B cell (primary cell): ENCODE data around the gene ITGB4. TPM values are rescaled to one million over a fixed set of nuclear protein-coding genes. Genes with fewer than 3 reads are reported as not detected.
"Not testable (repeated sequence)": the region's sequence is repeated elsewhere in the genome, so short reads cannot be mapped to it uniquely, and the experiment has no call there.

Experiments used
- ATAC-seq: fragments of 200-7000 bp; cut with Tn5 transposase; one replicate; pipeline ENCODE4 v1.10.0; 2021; ENCODE audit warnings: low read depth, mild to moderate bottlenecking, moderate number of reproducible peaks, moderate library complexity
- CTCF ChIA-PET: fragments of 350-600 bp; sonication (Branson Sonifier 250); formaldehyde crosslinking; loops from one replicate; lab custom pipeline; 2021; ENCODE audit warnings: antibody characterized with exemption, inconsistent platforms; lab: Charles Lee
- POLR2A ChIA-PET: fragments of 350-600 bp; sonication (Branson Sonifier 250); formaldehyde crosslinking; loops from one replicate; lab custom pipeline; 2021; ENCODE audit warnings: antibody characterized with exemption; lab: Charles Lee
- DNase-seq: peaks from one replicate; pipeline ENCODE4 v3.0.0; 2013
- H2AFZ ChIP-seq: 2 replicates; pipeline ENCODE4 v1.6.1; 2012; ENCODE audit warnings: mild to moderate bottlenecking, low read depth, low read length; ENCODE audit not compliant: insufficient read depth, poor library complexity, severe bottlenecking
- H3K27ac ChIP-seq, 2 donors: 1 replicate in 1 of 2; 2 replicates in 1 of 2; pipeline ENCODE4 v1.5.1; 2012 to 2013; ENCODE audit warnings: low read length in 2 of 2, mild to moderate bottlenecking in 2 of 2, moderate library complexity in 1 of 2
- H3K27me3 ChIP-seq, 4 experiments: fragments of 200-600 bp in 1 of 4; sonication (generic) in 1 of 4; replicated peaks in 1 of 4; 1 replicate in 2 of 4; 2 replicates in 2 of 4; pipeline versions ENCODE4 v1.6.1 to v1.7.0; 2013 to 2016; ENCODE audit warnings: low read length in 3 of 4, mild to moderate bottlenecking in 2 of 4, mixed read lengths in 1 of 4, moderate library complexity in 1 of 4; ENCODE audit not compliant: insufficient read depth in 4 of 4, control insufficient read depth in 3 of 4; ENCODE audit errors: control extremely low read depth in 1 of 4
- H3K36me3 ChIP-seq, 2 experiments: replicated peaks in 1 of 2; 1 replicate in 1 of 2; 2 replicates in 1 of 2; pipeline versions ENCODE4 v1.6.1 to v1.7.1; 2013; ENCODE audit warnings: low read length in 1 of 2; ENCODE audit not compliant: insufficient read depth in 2 of 2, control insufficient read depth in 1 of 2; ENCODE audit errors: control extremely low read depth in 1 of 2, extremely low read depth in 1 of 2
- H3K4me1 ChIP-seq, 2 donors: fragments of 200-600 bp in 1 of 2; sonication (generic) in 1 of 2; 1 replicate in 1 of 2; 2 replicates in 1 of 2; pipeline versions ENCODE4 v1.5.1 to v1.6.1; 2013 to 2017; ENCODE audit warnings: low read length in 2 of 2; ENCODE audit not compliant: control insufficient read depth in 2 of 2, insufficient read depth in 2 of 2
- H3K4me2 ChIP-seq: replicated peaks from 2 replicates; pipeline ENCODE3; 2012; ENCODE audit warnings: mild to moderate bottlenecking, low read depth, low read length; ENCODE audit not compliant: poor library complexity, severe bottlenecking
- H3K4me3 ChIP-seq, 5 experiments: fragments of 200-600 bp in 1 of 5; sonication (generic) in 1 of 5; 1 replicate in 3 of 5; 2 replicates in 2 of 5; pipeline versions ENCODE4 v1.5.1 to v1.7.0; 2011 to 2016; ENCODE audit warnings: low read length in 4 of 5, mild to moderate bottlenecking in 4 of 5, low read depth in 2 of 5, control low read depth in 1 of 5, moderate library complexity in 1 of 5; ENCODE audit not compliant: insufficient read depth in 1 of 5; ENCODE audit errors: control extremely low read depth in 1 of 5, extremely low read depth in 1 of 5
- H3K79me2 ChIP-seq: fragments of 200-600 bp; sonication (generic); one replicate; pipeline ENCODE4 v1.6.0; 2016; ENCODE audit warnings: low read length; ENCODE audit not compliant: control insufficient read depth, insufficient read depth
- H3K9ac ChIP-seq: fragments of 200-600 bp; sonication (generic); 2 replicates; pipeline ENCODE4 v1.6.1; 2017; ENCODE audit warnings: mild to moderate bottlenecking, low read length, moderate library complexity
- H3K9me3 ChIP-seq, 3 donors: one replicate each; pipeline versions ENCODE4 v1.6.1 to v1.7.1; 2013; ENCODE audit warnings: low read length in 2 of 3; ENCODE audit not compliant: control insufficient read depth in 2 of 3, insufficient read depth in 1 of 3; ENCODE audit errors: control extremely low read depth in 1 of 3
- H4K20me1 ChIP-seq: 2 replicates; pipeline ENCODE4 v1.6.0; 2012; ENCODE audit warnings: mild to moderate bottlenecking, low read length; ENCODE audit not compliant: insufficient read depth, control insufficient read depth, poor library complexity, severe bottlenecking
- H3K27ac Mint-ChIP-seq: one replicate; pipeline ENCODE4 v1.8.0; 2021; ENCODE audit warnings: mixed read lengths
- H3K27me3 Mint-ChIP-seq: one replicate; pipeline ENCODE4 v1.8.0; 2021; ENCODE audit warnings: mixed read lengths
- H3K4me1 Mint-ChIP-seq: one replicate; pipeline ENCODE4 v1.8.0; 2021; ENCODE audit warnings: mixed read lengths
- H3K4me3 Mint-ChIP-seq: one replicate; pipeline ENCODE4 v1.8.0; 2021; ENCODE audit warnings: mixed read lengths
- H3K9me3 Mint-ChIP-seq: one replicate; pipeline ENCODE4 v1.8.0; 2022; ENCODE audit warnings: mixed read lengths; ENCODE audit not compliant: insufficient read depth
- EZH2 ChIP-seq: IDR thresholded peaks from 2 replicates; pipeline ENCODE4 v1.6.1; 2012; ENCODE audit warnings: borderline replicate concordance, low read depth, mild to moderate bottlenecking, moderate library complexity, low read length; ENCODE audit not compliant: insufficient read depth, poor library complexity, severe bottlenecking
- WGBS: methylation state at CpG from one replicate; pipeline ENCODE4 v1.1.5; 2013; ENCODE audit warnings: missing lambda C conversion rate; ENCODE audit not compliant: insufficient coverage; 5-methylcytosine and 5-hydroxymethylcytosine counted together
- intact Hi-C: fragments of 100-400 bp; cut with micrococcal nuclease; formaldehyde crosslinking; loops from one replicate; pipeline ENCODE4 v1.10.0; 2022
- polyA plus RNA-seq: library from polyadenylated mRNA; depleted of rRNA; stranded (reverse); fragments of >200 nt; gene quantifications from 2 replicates; pipeline ENCODE4 v1.2.3, GENCODE V29; 2012
- total RNA-seq, 2 donors: library from RNA; stranded (reverse); fragments of 120-200 nt in 1 of 2; gene quantifications; 1 replicate in 1 of 2; 2 replicates in 1 of 2; pipeline versions ENCODE4 v1.2.3 to v1.2.4, GENCODE V29; 2013 to 2022
- TF ChIP-seq, protein P1 (sequence below): fragments of 200-600 bp; IDR thresholded peaks from one replicate; pipeline ENCODE4 v1.8.0; 2022; ENCODE audit warnings: antibody characterized with exemption, mild to moderate bottlenecking

The ITGB4 gene
- total and polyA plus RNA-seq, 2 donors (not counting 1 experiment from before 2014, with no cell fraction given) = 0.12 to 0.81 TPM

DNA sequence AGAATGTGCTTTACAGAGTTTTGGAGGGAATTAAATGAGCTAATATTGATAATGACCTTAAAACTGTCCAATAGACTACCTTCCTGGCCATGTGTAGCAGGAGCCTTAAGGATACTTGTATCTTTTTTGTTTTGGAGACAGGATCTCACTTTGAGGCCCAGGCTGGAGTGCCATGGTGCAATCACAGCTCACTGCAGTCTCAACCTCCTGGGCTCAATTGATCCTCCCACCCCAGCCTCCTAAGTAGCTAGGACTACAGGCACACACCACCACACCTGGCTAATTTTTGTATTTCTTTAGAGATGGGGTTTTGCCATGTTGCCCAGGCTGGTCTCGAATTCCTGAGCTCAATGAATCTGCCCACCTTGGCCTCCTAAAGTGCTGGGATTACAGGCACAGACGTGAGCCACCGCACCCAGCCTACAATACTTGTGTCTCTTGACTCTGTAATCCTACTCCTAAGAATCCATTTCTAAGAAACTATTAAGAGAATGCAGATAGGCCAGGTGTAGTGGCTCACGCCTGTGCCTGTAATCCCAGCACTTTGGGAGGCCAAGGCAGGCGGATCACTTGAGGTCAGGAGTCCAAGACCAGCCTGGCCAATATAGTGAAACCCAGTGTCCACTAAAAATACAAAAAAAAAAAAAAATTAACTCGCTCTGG is 38.9 kb downstream of the ITGB4 start:
- not testable (repeated sequence) for H3K9ac ChIP-seq, H3K4me3 Mint-ChIP-seq, H3K79me2 ChIP-seq, H3K36me3 ChIP-seq, ATAC-seq, DNase-seq, H2AFZ ChIP-seq, H3K27ac ChIP-seq, H3K27ac Mint-ChIP-seq, H3K4me2 ChIP-seq, H3K27me3 Mint-ChIP-seq, H3K9me3 ChIP-seq, H3K4me3 ChIP-seq, H3K27me3 ChIP-seq, H3K9me3 Mint-ChIP-seq
- peaks cover 17% of the 10 kb centered on the region for H3K4me1 Mint-ChIP-seq
- intact Hi-C loops = loop anchor here (10.0 kb wide), 2 partner anchors 245 kb away; partner anchors contain the start of genes CASKIN2, CDK3 and TSEN54
- peaks cover 15% of the 10 kb centered on the region for H4K20me1 ChIP-seq
- POLR2A ChIA-PET = interaction anchor here (2.1 kb wide), 1 partner anchor 18 kb away, joined by 6 read pairs; no protein-coding TSS in a partner anchor
- CTCF ChIA-PET = interaction anchor here (1.0 to 2.2 kb wide), 6 partner anchors 10 to 127 kb away, joined by 3 to 6 read pairs (median 6); no protein-coding TSS in a partner anchor
- WGBS = 93% methylated on average over 3 of the region's 6 CpGs
- peaks cover 11 to 19% of the 10 kb centered on the region in 2 donors for H3K4me1 ChIP-seq

GRCh38 chr17:75762513-75763268 is 41.4 kb downstream of the ITGB4 start:
- no peak for ATAC-seq
- TF ChIP-seq EZH2 = no peak
- TF ChIP-seq, protein P1, sequence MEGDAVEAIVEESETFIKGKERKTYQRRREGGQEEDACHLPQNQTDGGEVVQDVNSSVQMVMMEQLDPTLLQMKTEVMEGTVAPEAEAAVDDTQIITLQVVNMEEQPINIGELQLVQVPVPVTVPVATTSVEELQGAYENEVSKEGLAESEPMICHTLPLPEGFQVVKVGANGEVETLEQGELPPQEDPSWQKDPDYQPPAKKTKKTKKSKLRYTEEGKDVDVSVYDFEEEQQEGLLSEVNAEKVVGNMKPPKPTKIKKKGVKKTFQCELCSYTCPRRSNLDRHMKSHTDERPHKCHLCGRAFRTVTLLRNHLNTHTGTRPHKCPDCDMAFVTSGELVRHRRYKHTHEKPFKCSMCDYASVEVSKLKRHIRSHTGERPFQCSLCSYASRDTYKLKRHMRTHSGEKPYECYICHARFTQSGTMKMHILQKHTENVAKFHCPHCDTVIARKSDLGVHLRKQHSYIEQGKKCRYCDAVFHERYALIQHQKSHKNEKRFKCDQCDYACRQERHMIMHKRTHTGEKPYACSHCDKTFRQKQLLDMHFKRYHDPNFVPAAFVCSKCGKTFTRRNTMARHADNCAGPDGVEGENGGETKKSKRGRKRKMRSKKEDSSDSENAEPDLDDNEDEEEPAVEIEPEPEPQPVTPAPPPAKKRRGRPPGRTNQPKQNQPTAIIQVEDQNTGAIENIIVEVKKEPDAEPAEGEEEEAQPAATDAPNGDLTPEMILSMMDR = no peak
- Mint-ChIP-seq H3K4me3 (peak overlapping the region; percentile 64), H3K4me1 (peaks cover 18% of the 10 kb centered on the region), H3K9me3 (no peaks in the 10 kb centered on the region), H3K27ac (no peak overlapping the region), H3K27me3 (no peaks in the 10 kb centered on the region)
- Histone ChIP-seq H2AFZ (no peak overlapping the region), H3K27me3 (no peaks in the 10 kb centered on the region), H3K79me2 (peaks cover 3% of the 10 kb centered on the region), H3K36me3 (peaks cover 0 to 4% of the 10 kb centered on the region in 2 experiments), H3K9ac (no peak overlapping the region), H3K9me3 (no peaks in the 10 kb centered on the region), H3K4me2 (no peak overlapping the region), H3K4me3 (no peak overlapping the region), H3K27ac (no peak overlapping the region), H3K4me1 (peaks cover 14 to 23% of the 10 kb centered on the region in 2 donors), H4K20me1 (peaks cover 15% of the 10 kb centered on the region)
- intact Hi-C loops = loop anchor here (10.0 kb wide), 1 partner anchor 248 kb away; the partner anchor contains the start of genes CASKIN2 and TSEN54
- CTCF ChIA-PET = interaction anchor here (0.8 to 5.5 kb wide), 11 partner anchors 10 to 492 kb away, joined by 3 to 87 read pairs (median 13); partner anchors contain the start of genes MIF4GD, SMIM5 and UNK
- POLR2A ChIA-PET = interaction anchor here (1.0 kb wide), 1 partner anchor 17 kb away, joined by 3 read pairs; a partner anchor contains a TSS
- DNase-seq = no peak
- 98% methylated on average over 24 of the region's 27 CpGs for WGBS
